Vagina (tissue), 2 donors: ENCODE measurements around the gene CD22. TPM values are rescaled to one million over a fixed set of nuclear protein-coding genes. Genes with fewer than 3 reads are reported as not detected.

Source experiments
- DNase-seq, 2 donors: peaks; one replicate each; pipeline ENCODE4 v3.0.0-alpha.2; 2017; ENCODE audit errors: extremely low spot score in 2 of 2
- H3K27ac ChIP-seq: fragments of 200-600 bp; sonication (generic); one replicate; pipeline ENCODE4 v1.5.1; 2019
- H3K27me3 ChIP-seq: fragments of 200-600 bp; sonication (generic); one replicate; pipeline ENCODE4 v1.5.1; 2019
- H3K36me3 ChIP-seq, 2 donors: fragments of 200-600 bp; sonication (generic); one replicate each; pipeline ENCODE4 v1.5.1; 2017 to 2019
- H3K4me1 ChIP-seq: fragments of 200-600 bp; sonication (generic); one replicate; pipeline ENCODE4 v1.5.1; 2019
- H3K4me3 ChIP-seq, 2 donors: fragments of 200-600 bp; sonication (generic); 1 replicate in 1 of 2; 2 replicates in 1 of 2; pipeline ENCODE4 v1.5.1; 2016 to 2019
- H3K9me3 ChIP-seq: fragments of 200-600 bp; sonication (generic); one replicate; pipeline ENCODE4 v1.5.1; 2019
- CTCF ChIP-seq, 3 experiments: fragments of 450-650 bp in 2 of 3; fragments of 200-600 bp in 1 of 3; sonication (generic) in 1 of 3; IDR thresholded peaks; one replicate each; pipeline ENCODE4 v1.5.1; 2017 to 2019; ENCODE audit warnings: antibody characterized with exemption in 3 of 3, mild to moderate bottlenecking in 2 of 3, moderate library complexity in 2 of 3
- POLR2A ChIP-seq, 2 donors: fragments of 450-650 bp; IDR thresholded peaks; one replicate each; pipeline ENCODE4 v1.6.1; 2017; ENCODE audit warnings: antibody characterized with exemption in 2 of 2, mild to moderate bottlenecking in 2 of 2, moderate library complexity in 2 of 2
- POLR2AphosphoS5 ChIP-seq, 2 donors: sonication (generic); formaldehyde crosslinking; IDR thresholded peaks; one replicate each; pipeline ENCODE4 v1.9.0; 2017; ENCODE audit warnings: antibody characterized with exemption in 2 of 2, mild to moderate bottlenecking in 2 of 2, low read depth in 1 of 2; ENCODE audit not compliant: insufficient read depth in 1 of 2
- intact Hi-C: fragments of 100-400 bp; cut with DNase I; formaldehyde crosslinking; loops from one replicate; pipeline ENCODE4 v1.15.1; 2023
- total RNA-seq: library from RNA; depleted of rRNA; stranded (reverse); fragments of >200 nt; gene quantifications from one replicate; pipeline ENCODE4 v1.2.3, GENCODE V29; 2016

The CD22 gene
- total RNA-seq, 1 donor from 2014 or later, result 7.6 TPM

GRCh38 chr19:35349614-35350521 lies 20.9 kb downstream of the CD22 start:
- H3K27ac ChIP-seq, result no peak overlapping the region
- H3K9me3 ChIP-seq, result no peaks in the 10 kb centered on the region
- H3K4me3 ChIP-seq, result no peak overlapping the region
- no peaks in the 10 kb centered on the region for H3K27me3 ChIP-seq
- no peaks in the 10 kb centered on the region for H3K4me1 ChIP-seq
- H3K36me3 ChIP-seq, result no peaks in the 10 kb centered on the region
- intact Hi-C loops, result loop anchor here (10.0 kb wide), 1 partner anchor 145 kb away; the partner anchor contains the start of gene KRTDAP
- TF ChIP-seq POLR2A (IDR thresholded peaks at IDR 0.05) (no peak), POLR2AphosphoS5 (IDR thresholded peaks at IDR 0.05; ENCODE audit: insufficient read depth in 1 of 2, low read depth in 1 of 2) (no peak), CTCF (IDR thresholded peaks at IDR 0.05) (no peak)
- peak in 1 of 2 donors; percentile 40 for DNase-seq

DNA sequence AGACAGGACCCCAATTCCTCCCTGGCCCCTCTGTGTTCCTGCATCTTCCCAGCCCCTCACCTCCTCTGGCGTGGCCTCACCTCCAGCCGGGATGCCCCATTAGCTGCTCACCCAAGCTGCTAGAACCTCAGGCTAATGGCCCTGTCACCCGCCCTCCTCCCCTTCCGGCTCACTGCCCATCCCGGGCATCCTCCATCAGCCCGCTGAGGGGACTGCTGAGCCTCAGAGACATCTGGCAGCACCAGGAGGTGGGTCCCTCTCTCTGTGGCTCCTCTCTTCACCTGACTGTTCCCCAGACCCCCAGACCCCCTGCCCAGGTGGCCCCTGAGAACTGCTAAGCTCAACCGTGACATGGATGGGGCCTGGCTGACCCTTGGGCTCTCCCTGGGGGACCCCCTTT lies 21.6 kb downstream of the CD22 start:
- TF ChIP-seq POLR2A (IDR thresholded peaks at IDR 0.05) (no peak), POLR2AphosphoS5 (IDR thresholded peaks at IDR 0.05; ENCODE audit: insufficient read depth in 1 of 2, low read depth in 1 of 2) (no peak), CTCF (IDR thresholded peaks at IDR 0.05) (no peak)
- no peaks in the 10 kb centered on the region for H3K9me3 ChIP-seq
- H3K4me3 ChIP-seq, result no peak overlapping the region
- H3K27me3 ChIP-seq, result no peaks in the 10 kb centered on the region
- H3K27ac ChIP-seq, result no peak overlapping the region
- DNase-seq, result no peak
- H3K36me3 ChIP-seq, result no peaks in the 10 kb centered on the region
- no peaks in the 10 kb centered on the region for H3K4me1 ChIP-seq
- intact Hi-C loops, result loop anchor here (10.0 kb wide), 1 partner anchor 144 kb away; the partner anchor contains the start of gene KRTDAP

DNA sequence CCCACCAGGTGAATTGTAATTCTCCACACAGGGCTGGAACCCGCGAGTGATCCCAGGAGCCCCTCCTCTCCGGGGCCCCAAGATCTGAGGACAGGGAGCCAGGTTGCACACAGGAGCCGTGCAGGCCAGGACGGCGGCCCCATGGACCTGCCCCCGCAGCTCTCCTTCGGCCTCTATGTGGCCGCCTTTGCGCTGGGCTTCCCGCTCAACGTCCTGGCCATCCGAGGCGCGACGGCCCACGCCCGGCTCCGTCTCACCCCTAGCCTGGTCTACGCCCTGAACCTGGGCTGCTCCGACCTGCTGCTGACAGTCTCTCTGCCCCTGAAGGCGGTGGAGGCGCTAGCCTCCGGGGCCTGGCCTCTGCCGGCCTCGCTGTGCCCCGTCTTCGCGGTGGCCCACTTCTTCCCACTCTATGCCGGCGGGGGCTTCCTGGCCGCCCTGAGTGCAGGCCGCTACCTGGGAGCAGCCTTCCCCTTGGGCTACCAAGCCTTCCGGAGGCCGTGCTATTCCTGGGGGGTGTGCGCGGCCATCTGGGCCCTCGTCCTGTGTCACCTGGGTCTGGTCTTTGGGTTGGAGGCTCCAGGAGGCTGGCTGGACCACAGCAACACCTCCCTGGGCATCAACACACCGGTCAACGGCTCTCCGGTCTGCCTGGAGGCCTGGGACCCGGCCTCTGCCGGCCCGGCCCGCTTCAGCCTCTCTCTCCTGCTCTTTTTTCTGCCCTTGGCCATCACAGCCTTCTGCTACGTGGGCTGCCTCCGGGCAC lies 22.6 kb downstream of the CD22 start:
- Histone ChIP-seq H3K27ac (no peak overlapping the region), H3K4me1 (no peaks in the 10 kb centered on the region), H3K4me3 (no peak overlapping the region), H3K9me3 (no peaks in the 10 kb centered on the region), H3K36me3 (no peaks in the 10 kb centered on the region), H3K27me3 (no peaks in the 10 kb centered on the region)
- no peak for DNase-seq
- intact Hi-C loops, result loop anchor here (10.0 kb wide), 1 partner anchor 143 kb away; the partner anchor contains the start of gene KRTDAP
- TF ChIP-seq POLR2AphosphoS5 (IDR thresholded peaks at IDR 0.05; ENCODE audit: insufficient read depth in 1 of 2, low read depth in 1 of 2), result no peak
- TF ChIP-seq CTCF (IDR thresholded peaks at IDR 0.05), result no peak
- no peak for TF ChIP-seq POLR2A (IDR thresholded peaks at IDR 0.05)

- no peak overlapping the region for H3K4me3 ChIP-seq
- TF ChIP-seq POLR2A (IDR thresholded peaks at IDR 0.05), result no peak
- no peak for TF ChIP-seq POLR2AphosphoS5 (IDR thresholded peaks at IDR 0.05; ENCODE audit: insufficient read depth in 1 of 2, low read depth in 1 of 2)
- no peak for TF ChIP-seq CTCF (IDR thresholded peaks at IDR 0.05)
- H3K27me3 ChIP-seq, result no peaks in the 10 kb centered on the region
- no peak overlapping the region for H3K27ac ChIP-seq
- H3K36me3 ChIP-seq, result no peaks in the 10 kb centered on the region
- no peaks in the 10 kb centered on the region for H3K4me1 ChIP-seq
- no peak for DNase-seq
- H3K9me3 ChIP-seq, result no peaks in the 10 kb centered on the region
- intact Hi-C loops, result loop anchor here (10.0 kb wide), 1 partner anchor 143 kb away; the partner anchor contains the start of gene KRTDAP
Observed at GRCh38 chr19:35352177-35352447, 23.1 kb downstream of the CD22 start.
